IMR-90 (cell line): ENCODE results near the gene MBOAT1. TPM values are rescaled to one million over a fixed set of nuclear protein-coding genes. Genes with fewer than 3 reads are reported as not detected.

Experiments used
- ATAC-seq: fragments of 200-7000 bp; cut with Tn5 transposase; 2 replicates; pipeline ENCODE4 v1.9.1; 2020; ENCODE audit warnings: low read depth, mild to moderate bottlenecking, moderate library complexity
- BruUV-seq: library from RNA; stranded (reverse); fragments of 400-500 nt; replicated peaks from 2 replicates; lab custom pipeline; 2021; lab: Mats Ljungman, UMichigan
- CTCF ChIA-PET: fragments of 300-600 bp; formaldehyde crosslinking; extraction: SDS; loops from one replicate; lab custom pipeline; 2021; ENCODE audit warnings: antibody characterized with exemption; lab: Yijun Ruan, JAX
- POLR2A ChIA-PET: fragments of 300-600 bp; sonication (Branson Sonifier 250); formaldehyde crosslinking; loops from one replicate; lab custom pipeline; 2022; ENCODE audit warnings: antibody characterized with exemption; ENCODE audit not compliant: unreplicated experiment; lab: Charles Lee
- DNase-seq: peaks from one replicate; pipeline ENCODE4 v3.0.0; 2013
- H2AFZ ChIP-seq: replicated peaks from 2 replicates; pipeline ENCODE3; 2013; ENCODE audit warnings: low read length, mild to moderate bottlenecking; ENCODE audit not compliant: poor library complexity
- H2AK5ac ChIP-seq: 2 replicates; pipeline ENCODE4 v1.6.1; 2013; ENCODE audit warnings: low read depth, low read length, inconsistent platforms
- H2AK9ac ChIP-seq: replicated peaks from 2 replicates; pipeline ENCODE3; 2013; ENCODE audit warnings: mild to moderate bottlenecking, low read depth, low read length, moderate library complexity; ENCODE audit not compliant: poor library complexity
- H2BK120ac ChIP-seq: 2 replicates; pipeline ENCODE4 v1.6.1; 2013; ENCODE audit warnings: low read depth, low read length, inconsistent platforms
- H2BK15ac ChIP-seq: 3 replicates; pipeline ENCODE4 v1.6.1; 2013; ENCODE audit warnings: low read depth, low read length, inconsistent platforms
- H2BK20ac ChIP-seq: 2 replicates; pipeline ENCODE4 v1.6.1; 2013; ENCODE audit warnings: low read depth, mild to moderate bottlenecking, inconsistent platforms, low read length, moderate library complexity
- H2BK5ac ChIP-seq: 2 replicates; pipeline ENCODE4 v1.6.1; 2013; ENCODE audit warnings: mild to moderate bottlenecking, low read depth, low read length, inconsistent platforms; ENCODE audit not compliant: poor library complexity, severe bottlenecking
- H3K14ac ChIP-seq: replicated peaks from 2 replicates; pipeline ENCODE4 v1.6.1; 2013; ENCODE audit warnings: low read depth, low read length, inconsistent platforms
- H3K18ac ChIP-seq: 2 replicates; pipeline ENCODE4 v1.6.1; 2013; ENCODE audit warnings: low read depth, low read length, control low read depth
- H3K23ac ChIP-seq: 2 replicates; pipeline ENCODE4 v1.6.1; 2013; ENCODE audit warnings: low read depth, low read length, inconsistent platforms
- H3K27ac ChIP-seq: 2 replicates; pipeline ENCODE4 v1.5.1; 2013; ENCODE audit warnings: mild to moderate bottlenecking, control low read depth, low read length; ENCODE audit not compliant: insufficient read depth
- H3K27me3 ChIP-seq: 2 replicates; pipeline ENCODE4 v1.6.1; 2013; ENCODE audit warnings: low read length; ENCODE audit not compliant: control insufficient read depth, insufficient read depth
- H3K36me3 ChIP-seq: 2 replicates; pipeline ENCODE4 v1.6.1; 2013; ENCODE audit warnings: low read length, mixed read lengths; ENCODE audit not compliant: control insufficient read depth, insufficient read depth
- H3K4ac ChIP-seq: 2 replicates; pipeline ENCODE4 v1.6.1; 2013; ENCODE audit warnings: low read depth, low read length, inconsistent platforms
- H3K4me1 ChIP-seq: 2 replicates; pipeline ENCODE4 v1.6.1; 2013; ENCODE audit warnings: low read length, mixed read lengths; ENCODE audit not compliant: control insufficient read depth, insufficient read depth
- H3K4me2 ChIP-seq: 2 replicates; pipeline ENCODE4 v1.6.1; 2013; ENCODE audit warnings: low read depth, mild to moderate bottlenecking, control low read depth, low read length, moderate library complexity
- H3K4me3 ChIP-seq: 2 replicates; pipeline ENCODE4 v1.5.1; 2013; ENCODE audit warnings: low read depth, mild to moderate bottlenecking, control low read depth, low read length, moderate library complexity; ENCODE audit not compliant: insufficient read depth
- H3K56ac ChIP-seq: 2 replicates; pipeline ENCODE4 v1.6.1; 2013; ENCODE audit warnings: low read length, inconsistent platforms; ENCODE audit not compliant: insufficient read depth; ENCODE audit errors: extremely low read depth
- H3K79me1 ChIP-seq, 2 experiments: 2 replicates each; pipeline ENCODE4 v1.6.1; 2013; ENCODE audit warnings: low read length in 2 of 2, inconsistent platforms in 1 of 2, low read depth in 1 of 2
- H3K9ac ChIP-seq: 2 replicates; pipeline ENCODE4 v1.6.1; 2013; ENCODE audit warnings: low read depth, low read length, control low read depth
- H3K9me1 ChIP-seq: 2 replicates; pipeline ENCODE4 v1.6.1; 2013; ENCODE audit warnings: low read length, inconsistent platforms; ENCODE audit not compliant: insufficient read depth
- H3K9me3 ChIP-seq: 2 replicates; pipeline ENCODE4 v1.6.1; 2013; ENCODE audit warnings: low read length; ENCODE audit not compliant: control insufficient read depth, insufficient read depth
- H4K20me1 ChIP-seq: 2 replicates; pipeline ENCODE4 v1.6.1; 2013; ENCODE audit warnings: low read length, inconsistent platforms; ENCODE audit not compliant: insufficient read depth
- H4K5ac ChIP-seq: 2 replicates; pipeline ENCODE4 v1.6.1; 2013; ENCODE audit warnings: mild to moderate bottlenecking, low read depth, low read length, control low read depth
- H4K8ac ChIP-seq, 2 experiments: 2 replicates each; pipeline ENCODE4 v1.6.1; 2013; ENCODE audit warnings: low read depth in 2 of 2, low read length in 2 of 2, control low read depth in 1 of 2, inconsistent platforms in 1 of 2
- H4K91ac ChIP-seq: 2 replicates; pipeline ENCODE4 v1.6.1; 2013; ENCODE audit warnings: low read depth, low read length, inconsistent platforms; ENCODE audit not compliant: insufficient read depth
- BHLHE40 ChIP-seq: fragments of 150-350 bp; IDR thresholded peaks from 2 replicates; pipeline ENCODE4 v1.6.1; 2016; ENCODE audit warnings: mild to moderate bottlenecking, low read depth, low read length
- CEBPB ChIP-seq: IDR thresholded peaks from 2 replicates; pipeline ENCODE4 v1.6.1; 2012; ENCODE audit warnings: low read depth, low read length, improper control_type of control experiment
- CHD1 ChIP-seq: IDR thresholded peaks from 2 replicates; pipeline ENCODE4 v1.6.1; 2012; ENCODE audit warnings: low read depth, low read length, improper control_type of control experiment
- FOS ChIP-seq: fragments of 150-350 bp; IDR thresholded peaks from 2 replicates; pipeline ENCODE4 v1.6.1; 2016; ENCODE audit warnings: low read depth, low read length
- MAFK ChIP-seq: IDR thresholded peaks from 2 replicates; pipeline ENCODE4 v1.6.1; 2012; ENCODE audit warnings: low read depth, low read length, improper control_type of control experiment
- MAZ ChIP-seq: IDR thresholded peaks from 2 replicates; pipeline ENCODE4 v1.6.1; 2012; ENCODE audit warnings: low read depth, mild to moderate bottlenecking, low read length, improper control_type of control experiment, moderate library complexity, borderline replicate concordance
- MXI1 ChIP-seq: IDR thresholded peaks from 2 replicates; pipeline ENCODE4 v1.6.1; 2012; ENCODE audit warnings: low read depth, mild to moderate bottlenecking, low read length, moderate library complexity, borderline replicate concordance
- NFE2L2 ChIP-seq: fragments of 150-350 bp; IDR thresholded peaks from 2 replicates; pipeline ENCODE4 v1.6.1; 2016; ENCODE audit warnings: low read depth, mild to moderate bottlenecking, low read length
- POLR2A ChIP-seq: IDR thresholded peaks from 2 replicates; pipeline ENCODE4 v1.6.1; 2012; ENCODE audit warnings: mild to moderate bottlenecking, low read depth, low read length
- RAD21 ChIP-seq: IDR thresholded peaks from 2 replicates; pipeline ENCODE4 v1.6.1; 2012; ENCODE audit warnings: low read length, improper control_type of control experiment
- RCOR1 ChIP-seq: IDR thresholded peaks from 2 replicates; pipeline ENCODE4 v1.6.1; 2012; ENCODE audit warnings: mild to moderate bottlenecking, low read length, improper control_type of control experiment; ENCODE audit not compliant: insufficient replicate concordance
- RFX5 ChIP-seq: IDR thresholded peaks from 2 replicates; pipeline ENCODE4 v1.8.0; 2012; ENCODE audit warnings: low read depth, mild to moderate bottlenecking, low read length, moderate library complexity
- SMC3 ChIP-seq: fragments of 150-350 bp; IDR thresholded peaks from 2 replicates; pipeline ENCODE4 v1.6.1; 2016; ENCODE audit warnings: low read depth, mild to moderate bottlenecking, antibody characterized with exemption, low read length, moderate library complexity
- WGBS, 2 experiments: methylation state at CpG; one replicate each; pipeline versions ENCODE4 v1.1.5 to v1.1.7; 2013; ENCODE audit warnings: missing lambda C conversion rate in 2 of 2; ENCODE audit not compliant: insufficient read length in 1 of 2; ENCODE audit errors: extremely low coverage in 2 of 2; 5-methylcytosine and 5-hydroxymethylcytosine counted together
- dilution Hi-C: fragments of 300-500 bp; cut with HindIII; formaldehyde crosslinking; loops from one replicate; pipeline ENCODE4 v1.14.3; 2018; ENCODE audit warnings: low sequenced_read_pairs; ENCODE audit not compliant: unreplicated experiment
- in situ Hi-C: fragments of 300-500 bp; cut with MboI; formaldehyde crosslinking; loops from 3 replicates; pipeline ENCODE4 v1.14.3; 2019; ENCODE audit warnings: low sequenced_read_pairs, inconsistent platforms, mixed read lengths
- intact Hi-C: fragments of 100-400 bp; cut with micrococcal nuclease; formaldehyde crosslinking; loops from 2 replicates; pipeline ENCODE4 v1.10.0; 2022
- polyA plus RNA-seq, 3 experiments: library from polyadenylated mRNA; depleted of rRNA; stranded (reverse); fragments of >200 nt; gene quantifications; 2 replicates each; pipeline ENCODE4 v1.2.3, GENCODE V29; 2012; ENCODE audit warnings: low replicate concordance in 1 of 3
- total RNA-seq: library from RNA; depleted of rRNA; stranded (reverse); fragments of >200 nt; gene quantifications from 2 replicates; pipeline ENCODE4 v1.2.3, GENCODE V29; 2012
- TF ChIP-seq, protein P1 (sequence below): fragments of 150-350 bp; IDR thresholded peaks from 2 replicates; pipeline ENCODE4 v1.6.1; 2017; ENCODE audit warnings: mild to moderate bottlenecking, antibody characterized with exemption, low read length, low read depth
- TF ChIP-seq, protein P2 (sequence below): fragments of 150-350 bp; IDR thresholded peaks from 2 replicates; pipeline ENCODE4 v1.6.1; 2016; ENCODE audit warnings: low read depth, mild to moderate bottlenecking, low read length, moderate library complexity, borderline replicate concordance
- TF ChIP-seq, protein P3 (sequence below): conservative IDR thresholded peaks from 2 replicates; pipeline ENCODE4 v1.5.1; 2012; ENCODE audit warnings: mild to moderate bottlenecking, low read depth, low read length, improper control_type of control experiment

Gene MBOAT1
- total and polyA plus RNA-seq, 2 of the 4 experiments (the other 2 are of a cell fraction): 1.6 to 4.7 TPM

DNA sequence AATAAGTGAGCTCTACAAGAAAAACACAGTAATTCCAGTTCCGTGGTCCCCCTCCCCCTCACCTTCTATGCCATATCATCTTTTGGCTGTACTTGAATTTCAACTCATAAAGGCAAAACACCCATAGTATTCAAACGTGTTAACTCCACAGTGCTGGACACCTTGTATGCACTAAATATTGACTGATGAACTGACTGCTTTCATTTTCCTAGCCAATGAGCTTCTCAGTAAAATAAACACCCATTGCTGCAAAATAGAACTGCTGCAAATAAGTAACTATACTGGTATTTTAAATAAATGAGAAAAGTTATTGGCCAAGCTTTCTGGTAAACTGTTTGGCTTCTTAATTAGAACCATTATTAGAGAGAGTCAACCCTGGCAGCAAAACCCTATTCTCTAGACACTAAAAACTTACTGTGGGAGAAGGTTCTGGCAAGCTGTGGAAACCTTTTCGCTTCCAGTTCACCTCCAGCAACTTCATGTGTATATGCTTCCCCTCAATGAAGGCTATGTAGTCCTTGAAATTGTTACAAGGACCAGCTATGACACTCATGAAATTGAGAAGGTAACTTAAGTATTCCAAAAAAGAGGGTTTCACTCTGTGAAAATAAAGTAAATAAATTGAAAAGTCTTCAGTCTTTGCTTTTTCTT lies 86.0 kb downstream of the MBOAT1 start:
- no peak for TF ChIP-seq CHD1
- TF ChIP-seq FOS: no peak
- no peak for TF ChIP-seq MXI1
- TF ChIP-seq, protein P1, sequence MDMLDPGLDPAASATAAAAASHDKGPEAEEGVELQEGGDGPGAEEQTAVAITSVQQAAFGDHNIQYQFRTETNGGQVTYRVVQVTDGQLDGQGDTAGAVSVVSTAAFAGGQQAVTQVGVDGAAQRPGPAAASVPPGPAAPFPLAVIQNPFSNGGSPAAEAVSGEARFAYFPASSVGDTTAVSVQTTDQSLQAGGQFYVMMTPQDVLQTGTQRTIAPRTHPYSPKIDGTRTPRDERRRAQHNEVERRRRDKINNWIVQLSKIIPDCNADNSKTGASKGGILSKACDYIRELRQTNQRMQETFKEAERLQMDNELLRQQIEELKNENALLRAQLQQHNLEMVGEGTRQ: no peak
- TF ChIP-seq MAFK: no peak
- no peak for TF ChIP-seq RCOR1
- no peak for TF ChIP-seq NFE2L2
- TF ChIP-seq POLR2A: no peak
- TF ChIP-seq RAD21: no peak
- no peak for TF ChIP-seq SMC3
- TF ChIP-seq BHLHE40: no peak
- TF ChIP-seq CEBPB: no peak
- TF ChIP-seq, protein P2, sequence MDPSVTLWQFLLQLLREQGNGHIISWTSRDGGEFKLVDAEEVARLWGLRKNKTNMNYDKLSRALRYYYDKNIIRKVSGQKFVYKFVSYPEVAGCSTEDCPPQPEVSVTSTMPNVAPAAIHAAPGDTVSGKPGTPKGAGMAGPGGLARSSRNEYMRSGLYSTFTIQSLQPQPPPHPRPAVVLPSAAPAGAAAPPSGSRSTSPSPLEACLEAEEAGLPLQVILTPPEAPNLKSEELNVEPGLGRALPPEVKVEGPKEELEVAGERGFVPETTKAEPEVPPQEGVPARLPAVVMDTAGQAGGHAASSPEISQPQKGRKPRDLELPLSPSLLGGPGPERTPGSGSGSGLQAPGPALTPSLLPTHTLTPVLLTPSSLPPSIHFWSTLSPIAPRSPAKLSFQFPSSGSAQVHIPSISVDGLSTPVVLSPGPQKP: no peak
- TF ChIP-seq RFX5: no peak
- TF ChIP-seq, protein P3, sequence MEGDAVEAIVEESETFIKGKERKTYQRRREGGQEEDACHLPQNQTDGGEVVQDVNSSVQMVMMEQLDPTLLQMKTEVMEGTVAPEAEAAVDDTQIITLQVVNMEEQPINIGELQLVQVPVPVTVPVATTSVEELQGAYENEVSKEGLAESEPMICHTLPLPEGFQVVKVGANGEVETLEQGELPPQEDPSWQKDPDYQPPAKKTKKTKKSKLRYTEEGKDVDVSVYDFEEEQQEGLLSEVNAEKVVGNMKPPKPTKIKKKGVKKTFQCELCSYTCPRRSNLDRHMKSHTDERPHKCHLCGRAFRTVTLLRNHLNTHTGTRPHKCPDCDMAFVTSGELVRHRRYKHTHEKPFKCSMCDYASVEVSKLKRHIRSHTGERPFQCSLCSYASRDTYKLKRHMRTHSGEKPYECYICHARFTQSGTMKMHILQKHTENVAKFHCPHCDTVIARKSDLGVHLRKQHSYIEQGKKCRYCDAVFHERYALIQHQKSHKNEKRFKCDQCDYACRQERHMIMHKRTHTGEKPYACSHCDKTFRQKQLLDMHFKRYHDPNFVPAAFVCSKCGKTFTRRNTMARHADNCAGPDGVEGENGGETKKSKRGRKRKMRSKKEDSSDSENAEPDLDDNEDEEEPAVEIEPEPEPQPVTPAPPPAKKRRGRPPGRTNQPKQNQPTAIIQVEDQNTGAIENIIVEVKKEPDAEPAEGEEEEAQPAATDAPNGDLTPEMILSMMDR: no peak
- TF ChIP-seq MAZ: no peak
- Histone ChIP-seq H3K79me1 (no peaks in the 10 kb centered on the region), H4K20me1 (no peaks in the 10 kb centered on the region), H3K56ac (no peak overlapping the region), H2BK15ac (no peak overlapping the region), H3K27me3 (no peaks in the 10 kb centered on the region), H3K9me3 (no peaks in the 10 kb centered on the region), H3K4me3 (no peak overlapping the region), H3K4me2 (no peak overlapping the region), H2BK120ac (no peak overlapping the region), H4K8ac (no peak overlapping the region), H2AFZ (no peak overlapping the region), H3K23ac (no peak overlapping the region), H2AK9ac (no peak overlapping the region), H3K14ac (no peak overlapping the region), H2AK5ac (no peak overlapping the region), H3K9me1 (no peaks in the 10 kb centered on the region), H3K18ac (no peak overlapping the region), H2BK5ac (no peak overlapping the region), H3K4me1 (peaks cover 3% of the 10 kb centered on the region; the same call in 1 of the 2 replicates), H3K4ac (no peak overlapping the region), H3K9ac (no peak overlapping the region), H4K5ac (no peak overlapping the region), H2BK20ac (no peak overlapping the region), H4K91ac (no peak overlapping the region), H3K27ac (no peak overlapping the region), H3K36me3 (no peaks in the 10 kb centered on the region)
- DNase-seq (no peak), ATAC-seq (no peak)
- WGBS, 2 experiments: 21% methylated on average over 2 of the region's 3 CpGs; no CpG with 5 or more reads in 1 of the 2 experiments
- ChIA-PET POLR2A (no interaction called here), CTCF (interaction anchor here (0.6 to 2.2 kb wide), 14 partner anchors 8 to 402 kb away, joined by 3 to 10 read pairs (median 4); no protein-coding TSS in a partner anchor)
- BruUV-seq: no TSS peak
- dilution Hi-C loops (no loop called here), in situ Hi-C loops (no loop called here), intact Hi-C loops (loop anchor here (1.0 to 2.0 kb wide), 2 partner anchors 33 to 86 kb away; partner anchors contain the start of gene MBOAT1)
